Activated T-helper 2 cell treated with anti-CD3 and anti-CD28 coated beads, Interferon-gamma antibody, Interleukin-2, Interleukin-4, amounts not matched to agents 10 μg/mL and 5 μg/mL and 100 μg/mL, durations not matched to agents 14 hours and 24 hours and 36 hours (primary cell): Measurements from ENCODE around the gene SCAI. TPM values are rescaled to one million over a fixed set of nuclear protein-coding genes. Genes with fewer than 3 reads are reported as not detected.

ENCODE experiments used
- DNase-seq: peaks from one replicate; pipeline ENCODE4 v3.0.0; 2021; ENCODE audit warnings: low spot score
- H3K27ac Mint-ChIP-seq: one replicate; pipeline ENCODE4 v1.8.0; 2021; ENCODE audit warnings: mixed read lengths
- H3K27me3 Mint-ChIP-seq: one replicate; pipeline ENCODE4 v1.8.0; 2021; ENCODE audit warnings: low read depth, mixed read lengths
- H3K36me3 Mint-ChIP-seq: one replicate; pipeline ENCODE4 v1.8.0; 2021; ENCODE audit warnings: low read depth, mixed read lengths
- H3K4me1 Mint-ChIP-seq: one replicate; pipeline ENCODE4 v1.8.0; 2021; ENCODE audit warnings: low read depth, mixed read lengths
- H3K4me3 Mint-ChIP-seq: one replicate; pipeline ENCODE4 v1.8.0; 2021; ENCODE audit warnings: low read depth, mild to moderate bottlenecking, moderate library complexity, mixed read lengths
- H3K9me3 Mint-ChIP-seq: one replicate; pipeline ENCODE4 v1.8.0; 2021; ENCODE audit warnings: mixed read lengths
- intact Hi-C: fragments of 100-400 bp; cut with micrococcal nuclease; formaldehyde crosslinking; loops from one replicate; pipeline ENCODE4 v1.15.1; 2023
- total RNA-seq: library from RNA; stranded (reverse); gene quantifications from 2 replicates; pipeline ENCODE4 v1.2.3, GENCODE V29; 2022

The SCAI gene
- total RNA-seq, 1 donor from 2014 or later: 14.2 TPM

GRCh38 chr9:125142560-125143376 is 560 bp downstream of the SCAI start:
- H3K27me3 Mint-ChIP-seq: no peaks in the 10 kb centered on the region

GRCh38 chr9:125141751-125142150 is 1.6 kb downstream of the SCAI start:
- no peak for DNase-seq
- Mint-ChIP-seq H3K36me3 (peaks cover 26% of the 10 kb centered on the region), H3K9me3 (no peaks in the 10 kb centered on the region), H3K27me3 (no peaks in the 10 kb centered on the region), H3K27ac (no peak overlapping the region), H3K4me1 (peaks cover 25% of the 10 kb centered on the region), H3K4me3 (peak overlapping the region; percentile 97)
- intact Hi-C loops: loop anchor here (2.0 to 5.0 kb wide), 3 partner anchors 15 to 367 kb away; partner anchors contain the start of genes ARPC5L and RPL35

More at GRCh38 chr9:125142560-125143376, 560 bp downstream of the SCAI start:
- DNase-seq: no peak
- Mint-ChIP-seq H3K27ac (peak overlapping the region; percentile 66), H3K9me3 (no peaks in the 10 kb centered on the region), H3K4me1 (peaks cover 27% of the 10 kb centered on the region), H3K4me3 (peak overlapping the region; percentile 97), H3K36me3 (peaks cover 23% of the 10 kb centered on the region)
- intact Hi-C loops: loop anchor here (1.0 to 5.0 kb wide), 4 partner anchors 16 to 368 kb away; partner anchors contain the start of genes ARPC5L, GOLGA1 and RPL35

GRCh38 chr9:125141251-125141650 is 2.1 kb downstream of the SCAI start:
- DNase-seq: no peak
- intact Hi-C loops: loop anchor here (5.0 kb wide), 1 partner anchor 279 kb away; the partner anchor contains the start of genes ARPC5L and RPL35
- Mint-ChIP-seq H3K4me3 (peak overlapping the region; percentile 97), H3K27me3 (no peaks in the 10 kb centered on the region), H3K27ac (no peak overlapping the region), H3K9me3 (no peaks in the 10 kb centered on the region), H3K36me3 (peaks cover 26% of the 10 kb centered on the region), H3K4me1 (peaks cover 23% of the 10 kb centered on the region)

GRCh38 chr9:125140576-125140975 is 2.8 kb downstream of the SCAI start:
- Mint-ChIP-seq H3K4me3 (no peak overlapping the region), H3K4me1 (peaks cover 20% of the 10 kb centered on the region), H3K9me3 (no peaks in the 10 kb centered on the region), H3K27ac (no peak overlapping the region), H3K36me3 (peaks cover 26% of the 10 kb centered on the region), H3K27me3 (no peaks in the 10 kb centered on the region)
- DNase-seq: no peak
- intact Hi-C loops: loop anchor here (5.0 kb wide), 1 partner anchor 278 kb away; the partner anchor contains the start of genes ARPC5L and RPL35

- H3K27ac Mint-ChIP-seq: no peak overlapping the region
- no peaks in the 10 kb centered on the region for H3K27me3 Mint-ChIP-seq
- peaks cover 48% of the 10 kb centered on the region for H3K36me3 Mint-ChIP-seq
- H3K4me1 Mint-ChIP-seq: peaks cover 26% of the 10 kb centered on the region
- DNase-seq: no peak
- no peak overlapping the region for H3K4me3 Mint-ChIP-seq
- peaks cover 14% of the 10 kb centered on the region for H3K9me3 Mint-ChIP-seq
- intact Hi-C loops: no loop called here
Observed at GRCh38 chr9:125137200-125137599, 6.1 kb downstream of the SCAI start.

- intact Hi-C loops: loop anchor here (5.0 kb wide), 1 partner anchor 197 kb away; no protein-coding TSS in a partner anchor
- DNase-seq: no peak
- no peak overlapping the region for H3K4me3 Mint-ChIP-seq
- peaks cover 49% of the 10 kb centered on the region for H3K36me3 Mint-ChIP-seq
- H3K27ac Mint-ChIP-seq: no peak overlapping the region
- no peaks in the 10 kb centered on the region for H3K27me3 Mint-ChIP-seq
- H3K9me3 Mint-ChIP-seq: peaks cover 14% of the 10 kb centered on the region
- H3K4me1 Mint-ChIP-seq: peaks cover 19% of the 10 kb centered on the region
Observed at GRCh38 chr9:125134976-125135375, 8.4 kb downstream of the SCAI start.

- no peaks in the 10 kb centered on the region for H3K27me3 Mint-ChIP-seq
- peak overlapping the region; percentile 20 for H3K4me3 Mint-ChIP-seq
- intact Hi-C loops: loop anchor here (5.0 kb wide), 1 partner anchor 199 kb away; no protein-coding TSS in a partner anchor
- peaks cover 16% of the 10 kb centered on the region for H3K4me1 Mint-ChIP-seq
- peaks cover 14% of the 10 kb centered on the region for H3K9me3 Mint-ChIP-seq
- peak overlapping the region; percentile 88 for H3K27ac Mint-ChIP-seq
- H3K36me3 Mint-ChIP-seq: peaks cover 36% of the 10 kb centered on the region
- DNase-seq: no peak
Observed at GRCh38 chr9:125133403-125134329, 9.7 kb downstream of the SCAI start.

- peaks cover 20% of the 10 kb centered on the region for H3K4me1 Mint-ChIP-seq
- H3K27me3 Mint-ChIP-seq: no peaks in the 10 kb centered on the region
- peaks cover 14% of the 10 kb centered on the region for H3K9me3 Mint-ChIP-seq
- no peak overlapping the region for H3K4me3 Mint-ChIP-seq
- no peak overlapping the region for H3K27ac Mint-ChIP-seq
- intact Hi-C loops: loop anchor here (5.0 kb wide), 1 partner anchor 201 kb away; no protein-coding TSS in a partner anchor
- no peak for DNase-seq
- H3K36me3 Mint-ChIP-seq: peaks cover 29% of the 10 kb centered on the region
Observed at GRCh38 chr9:125131778-125132177, 11.6 kb downstream of the SCAI start.

GRCh38 chr9:125126019-125126746 is 17.1 kb downstream of the SCAI start:
- Mint-ChIP-seq H3K36me3 (peaks cover 15% of the 10 kb centered on the region), H3K9me3 (no peaks in the 10 kb centered on the region), H3K27ac (peak overlapping the region; percentile 98), H3K4me1 (peaks cover 24% of the 10 kb centered on the region), H3K4me3 (peak overlapping the region; percentile 66), H3K27me3 (no peaks in the 10 kb centered on the region)
- peak; percentile 78 for DNase-seq
- intact Hi-C loops: loop anchor here (2.0 kb wide), 1 partner anchor 17 kb away; the partner anchor contains the start of gene SCAI

- intact Hi-C loops: no loop called here
- H3K9me3 Mint-ChIP-seq: no peaks in the 10 kb centered on the region
- peak overlapping the region; percentile 66 for H3K4me3 Mint-ChIP-seq
- H3K27me3 Mint-ChIP-seq: no peaks in the 10 kb centered on the region
- H3K4me1 Mint-ChIP-seq: peaks cover 30% of the 10 kb centered on the region
- DNase-seq: no peak
- peaks cover 18% of the 10 kb centered on the region for H3K36me3 Mint-ChIP-seq
- H3K27ac Mint-ChIP-seq: peak overlapping the region; percentile 98
Observed at GRCh38 chr9:125125523-125125922, 17.8 kb downstream of the SCAI start.

- H3K36me3 Mint-ChIP-seq: peaks cover 19% of the 10 kb centered on the region
- H3K27me3 Mint-ChIP-seq: no peaks in the 10 kb centered on the region
- no peaks in the 10 kb centered on the region for H3K9me3 Mint-ChIP-seq
- DNase-seq: no peak
- no peak overlapping the region for H3K4me3 Mint-ChIP-seq
- intact Hi-C loops: no loop called here
- peak overlapping the region; percentile 79 for H3K27ac Mint-ChIP-seq
- H3K4me1 Mint-ChIP-seq: peaks cover 39% of the 10 kb centered on the region
Observed at GRCh38 chr9:125121146-125121545, 22.2 kb downstream of the SCAI start.
